PFSK-1 (cell line): ENCODE measurements around the gene SEZ6.

Source experiments
- POLR2AphosphoS5 ChIP-seq: IDR thresholded peaks from 2 replicates; pipeline ENCODE4 v1.6.1; 2012; ENCODE audit warnings: low read depth, mild to moderate bottlenecking, control low read depth, low read length, moderate library complexity
- TAF1 ChIP-seq: IDR thresholded peaks from 2 replicates; pipeline ENCODE4 v1.6.1; 2012; ENCODE audit warnings: low read length, control low read depth, borderline replicate concordance; ENCODE audit not compliant: insufficient read depth

DNA sequence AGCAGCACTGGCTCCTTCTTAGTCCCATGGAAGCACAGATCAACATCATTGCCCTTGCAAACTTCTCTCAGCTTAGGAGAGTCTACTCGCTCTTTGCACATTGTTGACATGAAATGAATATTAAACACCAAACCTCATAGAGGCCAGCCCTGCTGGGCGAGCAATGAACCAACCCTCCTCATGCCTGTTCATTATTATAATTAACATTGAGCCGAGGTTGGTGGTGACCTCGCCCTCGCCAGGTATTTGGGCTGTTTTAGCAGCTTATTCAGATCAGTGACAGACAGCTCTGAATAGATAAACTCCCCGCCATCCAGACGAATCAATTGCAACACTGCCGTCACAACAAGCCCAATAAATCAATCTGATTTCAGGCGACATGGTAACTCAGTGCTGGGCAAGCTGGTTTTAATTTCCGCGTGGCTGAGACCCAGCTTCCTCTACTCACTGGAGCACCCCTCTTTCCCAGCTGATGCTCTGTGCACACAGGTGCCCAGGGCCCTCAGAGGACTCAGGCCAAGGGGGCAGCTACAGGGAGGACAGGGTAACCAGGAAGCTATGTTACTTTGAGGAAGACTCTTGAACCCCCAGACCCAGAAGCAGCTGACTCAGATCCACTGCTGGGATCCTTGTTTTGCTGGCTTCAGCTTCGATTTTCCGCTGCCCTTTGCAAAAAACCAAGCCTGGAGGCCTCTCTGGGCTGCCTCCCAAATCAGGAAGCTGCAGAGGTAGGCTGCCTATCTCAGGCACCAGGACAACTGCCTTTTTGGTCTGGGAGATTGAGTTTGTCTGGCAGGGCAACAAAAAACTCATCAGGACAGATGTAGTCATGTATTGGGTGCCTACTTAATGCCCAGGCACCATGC is 10.7 kb upstream of the SEZ6 start:
- no peak for TF ChIP-seq POLR2AphosphoS5
- TF ChIP-seq TAF1: no peak
